HepG2 (cell line): ENCODE data around the gene NYNRIN. TPM values are rescaled to one million over a fixed set of nuclear protein-coding genes. Genes with fewer than 3 reads are reported as not detected.
A peak's percentile ranks its signal among the peaks of the same experiment; 100 is the strongest.

Experiments used
- DZIP1 ChIP-seq: sonication (generic); formaldehyde crosslinking; IDR thresholded peaks from 2 replicates; pipeline ENCODE4 v1.5.0; 2020; ENCODE audit warnings: mild to moderate bottlenecking, missing genetic modification reagents
- EED ChIP-seq: sonication (generic); formaldehyde crosslinking; IDR thresholded peaks from 2 replicates; pipeline ENCODE4 v1.5.0; 2020; ENCODE audit warnings: mild to moderate bottlenecking, missing genetic modification reagents
- GFI1 ChIP-seq: sonication (generic); formaldehyde crosslinking; IDR thresholded peaks from 2 replicates; pipeline ENCODE4 v1.5.0; 2020; ENCODE audit warnings: missing genetic modification reagents, mild to moderate bottlenecking, borderline replicate concordance
- HOXA9 ChIP-seq: sonication (generic); formaldehyde crosslinking; IDR thresholded peaks from 2 replicates; pipeline ENCODE4 v1.8.1; 2022; ENCODE audit warnings: missing genetic modification reagents, mild to moderate bottlenecking, moderate library complexity, borderline replicate concordance
- IKZF1 ChIP-seq: fragments of 450-650 bp; IDR thresholded peaks from 2 replicates; pipeline ENCODE4 v1.7.1; 2016
- MED1 ChIP-seq: sonication (generic); formaldehyde crosslinking; IDR thresholded peaks from 2 replicates; pipeline ENCODE4 v1.4.0; 2020; ENCODE audit warnings: missing genetic modification reagents
- MIXL1 ChIP-seq: IDR thresholded peaks from 2 replicates; pipeline ENCODE4 v1.6.1; 2016
- RBM22 ChIP-seq: fragments of 200-400 bp; formaldehyde crosslinking; optimal IDR thresholded peaks from 2 replicates; pipeline ENCODE3; 2017; ENCODE audit warnings: mild to moderate bottlenecking, low read length, moderate library complexity
- STAT5B ChIP-seq: sonication (generic); formaldehyde crosslinking; IDR thresholded peaks from 2 replicates; pipeline ENCODE4 v1.4.0; 2020; ENCODE audit warnings: missing genetic modification reagents
- SUZ12 ChIP-seq: fragments of 150-350 bp; IDR thresholded peaks from 2 replicates; pipeline ENCODE4 v1.6.1; 2014; ENCODE audit warnings: low read depth, low read length
- XBP1 ChIP-seq: sonication (generic); formaldehyde crosslinking; IDR thresholded peaks from 2 replicates; pipeline ENCODE4 v1.5.0; 2020; ENCODE audit warnings: missing genetic modification reagents
- ZNF296 ChIP-seq: sonication (generic); formaldehyde crosslinking; conservative IDR thresholded peaks from 2 replicates; pipeline ENCODE4 v1.5.0; 2020; ENCODE audit warnings: mild to moderate bottlenecking, missing genetic modification reagents
- ZNF362 ChIP-seq: sonication (generic); formaldehyde crosslinking; IDR thresholded peaks from 2 replicates; pipeline ENCODE4 v1.4.0; 2020; ENCODE audit warnings: missing genetic modification reagents, mild to moderate bottlenecking, borderline replicate concordance
- ZNF547 ChIP-seq: sonication (generic); formaldehyde crosslinking; IDR thresholded peaks from 2 replicates; pipeline ENCODE4 v1.5.1; 2020; ENCODE audit warnings: mild to moderate bottlenecking, missing genetic modification reagents
- ZNF562 ChIP-seq: sonication (generic); formaldehyde crosslinking; IDR thresholded peaks from 2 replicates; pipeline ENCODE4 v1.8.0; 2022; ENCODE audit warnings: missing genetic modification reagents, borderline replicate concordance
- ZNF891 ChIP-seq: sonication (generic); formaldehyde crosslinking; IDR thresholded peaks from 2 replicates; pipeline ENCODE4 v1.5.0; 2020; ENCODE audit warnings: mild to moderate bottlenecking, missing genetic modification reagents
- ZSCAN31 ChIP-seq: sonication (generic); formaldehyde crosslinking; IDR thresholded peaks from 2 replicates; pipeline ENCODE4 v1.5.0; 2020; ENCODE audit warnings: low read depth, mild to moderate bottlenecking, missing genetic modification reagents
- polyA plus RNA-seq, 8 experiments: library from polyadenylated mRNA; depleted of rRNA in 3 of 8; stranded (reverse) in 7 of 8; unstranded in 1 of 8; fragments of >200 nt; fragmentation: Illumina TruSeq in 4 of 8; extraction: Trizol in 4 of 8; gene quantifications; 2 replicates each; pipeline versions ENCODE4 v1.2.1 to v1.2.3, GENCODE V29; 2011 to 2016; ENCODE audit warnings: low read depth in 4 of 8, missing spikeins in 1 of 8, mixed read lengths in 1 of 8; ENCODE audit not compliant: insufficient read depth in 1 of 8
- total RNA-seq, 5 experiments: library from RNA; depleted of rRNA; stranded (reverse); fragments of >200 nt; fragmentation: Illumina TruSeq; extraction: Trizol; gene quantifications; 2 replicates each; pipeline ENCODE4 v1.2.3, GENCODE V29; 2016; ENCODE audit warnings: low read depth in 1 of 5
- TF ChIP-seq, protein P1 (sequence below), 2 experiments: fragments of 450-650 bp in 1 of 2; sonication (generic) in 1 of 2; formaldehyde crosslinking in 1 of 2; IDR thresholded peaks; 2 replicates each; pipeline versions ENCODE4 v1.6.1 to v1.8.0; 2016 to 2022; ENCODE audit warnings: antibody characterized with exemption in 1 of 2, mild to moderate bottlenecking in 1 of 2, missing genetic modification reagents in 1 of 2

NYNRIN gene
- total and polyA plus RNA-seq, 2 of the 13 experiments (the other 11 are each of a cell fraction or from before 2014, with no cell fraction given): 0.63 to 1.1 TPM

GRCh38 chr14:24435998-24436354 lies 37.2 kb downstream of the NYNRIN start (continued):
- TF ChIP-seq, protein P1, sequence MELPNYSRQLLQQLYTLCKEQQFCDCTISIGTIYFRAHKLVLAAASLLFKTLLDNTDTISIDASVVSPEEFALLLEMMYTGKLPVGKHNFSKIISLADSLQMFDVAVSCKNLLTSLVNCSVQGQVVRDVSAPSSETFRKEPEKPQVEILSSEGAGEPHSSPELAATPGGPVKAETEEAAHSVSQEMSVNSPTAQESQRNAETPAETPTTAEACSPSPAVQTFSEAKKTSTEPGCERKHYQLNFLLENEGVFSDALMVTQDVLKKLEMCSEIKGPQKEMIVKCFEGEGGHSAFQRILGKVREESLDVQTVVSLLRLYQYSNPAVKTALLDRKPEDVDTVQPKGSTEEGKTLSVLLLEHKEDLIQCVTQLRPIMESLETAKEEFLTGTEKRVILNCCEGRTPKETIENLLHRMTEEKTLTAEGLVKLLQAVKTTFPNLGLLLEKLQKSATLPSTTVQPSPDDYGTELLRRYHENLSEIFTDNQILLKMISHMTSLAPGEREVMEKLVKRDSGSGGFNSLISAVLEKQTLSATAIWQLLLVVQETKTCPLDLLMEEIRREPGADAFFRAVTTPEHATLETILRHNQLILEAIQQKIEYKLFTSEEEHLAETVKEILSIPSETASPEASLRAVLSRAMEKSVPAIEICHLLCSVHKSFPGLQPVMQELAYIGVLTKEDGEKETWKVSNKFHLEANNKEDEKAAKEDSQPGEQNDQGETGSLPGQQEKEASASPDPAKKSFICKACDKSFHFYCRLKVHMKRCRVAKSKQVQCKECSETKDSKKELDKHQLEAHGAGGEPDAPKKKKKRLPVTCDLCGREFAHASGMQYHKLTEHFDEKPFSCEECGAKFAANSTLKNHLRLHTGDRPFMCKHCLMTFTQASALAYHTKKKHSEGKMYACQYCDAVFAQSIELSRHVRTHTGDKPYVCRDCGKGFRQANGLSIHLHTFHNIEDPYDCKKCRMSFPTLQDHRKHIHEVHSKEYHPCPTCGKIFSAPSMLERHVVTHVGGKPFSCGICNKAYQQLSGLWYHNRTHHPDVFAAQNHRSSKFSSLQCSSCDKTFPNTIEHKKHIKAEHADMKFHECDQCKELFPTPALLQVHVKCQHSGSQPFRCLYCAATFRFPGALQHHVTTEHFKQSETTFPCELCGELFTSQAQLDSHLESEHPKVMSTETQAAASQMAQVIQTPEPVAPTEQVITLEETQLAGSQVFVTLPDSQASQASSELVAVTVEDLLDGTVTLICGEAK (IDR thresholded peaks at IDR 0.05): no peak
- TF ChIP-seq, protein P1 (CRISPR knock-in tag; IDR thresholded peaks at IDR 0.05): 0 out of 2 replicates have a peak, but pooled peaks have one; percentile 20
- TF ChIP-seq GFI1 (CRISPR knock-in tag): no peak
- peak; percentile 52; the same call in 1 of the 2 replicates for TF ChIP-seq DZIP1 (CRISPR knock-in tag)
- no peak for TF ChIP-seq ZNF547 (CRISPR knock-in tag)
- TF ChIP-seq HOXA9 (CRISPR knock-in tag): no peak
- 0 out of 2 replicates have a peak, but pooled peaks have one; percentile 12 for TF ChIP-seq MIXL1 (CRISPR knock-in tag)
- no peak for TF ChIP-seq STAT5B (CRISPR knock-in tag)
- TF ChIP-seq MED1 (CRISPR knock-in tag): no peak
- peak; percentile 62; the same call in 1 of the 2 replicates for TF ChIP-seq ZNF891 (CRISPR knock-in tag)
- 0 out of 2 replicates have a peak, but pooled peaks have one; percentile 58 for TF ChIP-seq EED
- 0 out of 2 replicates have a peak, but pooled peaks have one; percentile 17 for TF ChIP-seq ZSCAN31 (CRISPR knock-in tag)
- TF ChIP-seq ZNF362 (CRISPR knock-in tag): no peak
- no peak for TF ChIP-seq IKZF1
- no peak for TF ChIP-seq XBP1
- TF ChIP-seq SUZ12: no peak
- peak; percentile 1 for TF ChIP-seq RBM22
- 0 out of 2 replicates have a peak, but pooled peaks have one; percentile 48 for TF ChIP-seq ZNF296 (CRISPR knock-in tag)
- no peak for TF ChIP-seq ZNF562 (CRISPR knock-in tag)
- TF ChIP-seq, all 625 proteins: peak for 11
